Neuronal stem cell (in vitro differentiated cells): Measurements from ENCODE around the gene REST.
"Not testable (repeated sequence)": the region's sequence is repeated elsewhere in the genome, so short reads cannot be mapped to it uniquely, and the experiment has no call there.

Experiments
- DNase-seq: peaks from one replicate; pipeline ENCODE4 v3.0.0-alpha.2; 2013; ENCODE audit warnings: low spot score
- H2AFZ ChIP-seq: one replicate; pipeline ENCODE4 v1.6.1; 2013; ENCODE audit warnings: mild to moderate bottlenecking, low read length, inconsistent platforms
- H2AK5ac ChIP-seq: 2 replicates; pipeline ENCODE4 v1.6.1; 2013; ENCODE audit warnings: low read depth, mild to moderate bottlenecking, inconsistent platforms, low read length, moderate library complexity, mixed read lengths
- H2BK120ac ChIP-seq: 2 replicates; pipeline ENCODE4 v1.6.1; 2013; ENCODE audit warnings: low read depth, mild to moderate bottlenecking, inconsistent platforms, low read length, moderate library complexity, mixed read lengths
- H2BK12ac ChIP-seq: one replicate; pipeline ENCODE4 v1.6.1; 2013; ENCODE audit warnings: low read length, inconsistent platforms
- H2BK15ac ChIP-seq: 2 replicates; pipeline ENCODE4 v1.6.1; 2013; ENCODE audit warnings: mild to moderate bottlenecking, low read length, inconsistent platforms, mixed read lengths
- H2BK5ac ChIP-seq: one replicate; pipeline ENCODE4 v1.6.1; 2013; ENCODE audit warnings: inconsistent platforms, mild to moderate bottlenecking, low read length, moderate library complexity
- H3K14ac ChIP-seq: one replicate; pipeline ENCODE4 v1.6.1; 2013; ENCODE audit warnings: low read length, inconsistent platforms
- H3K18ac ChIP-seq: 2 replicates; pipeline ENCODE4 v1.6.1; 2013; ENCODE audit warnings: low read length, inconsistent platforms
- H3K23ac ChIP-seq: 2 replicates; pipeline ENCODE4 v1.6.1; 2013; ENCODE audit warnings: low read depth, mild to moderate bottlenecking, mixed read lengths, low read length, inconsistent platforms; ENCODE audit not compliant: poor library complexity
- H3K27ac ChIP-seq: replicated peaks from 3 replicates; pipeline ENCODE4 v1.5.1; 2013; ENCODE audit warnings: low read length, inconsistent platforms
- H3K27me3 ChIP-seq, 3 experiments: 2 replicates each; pipeline ENCODE4 v1.6.1; 2013; ENCODE audit warnings: low read length in 3 of 3, mild to moderate bottlenecking in 2 of 3, inconsistent platforms in 1 of 3, low read depth in 1 of 3, mixed read lengths in 1 of 3, moderate library complexity in 1 of 3; ENCODE audit not compliant: control insufficient read depth in 3 of 3, insufficient read depth in 3 of 3
- H3K36me3 ChIP-seq, 2 donors: replicated peaks in 1 of 2; 2 replicates each; pipeline ENCODE4 v1.6.1; 2013; ENCODE audit warnings: low read length in 2 of 2; ENCODE audit not compliant: control insufficient read depth in 2 of 2, insufficient read depth in 2 of 2
- H3K4ac ChIP-seq: 2 replicates; pipeline ENCODE4 v1.6.1; 2013; ENCODE audit warnings: inconsistent platforms, mild to moderate bottlenecking, low read length, moderate library complexity
- H3K4me1 ChIP-seq, 2 donors: 1 replicate in 1 of 2; 2 replicates in 1 of 2; pipeline ENCODE4 v1.6.1; 2013; ENCODE audit warnings: low read length in 2 of 2, low read depth in 1 of 2; ENCODE audit not compliant: control insufficient read depth in 2 of 2, insufficient read depth in 1 of 2
- H3K4me2 ChIP-seq: one replicate; pipeline ENCODE4 v1.6.1; 2013; ENCODE audit warnings: mild to moderate bottlenecking, low read length, inconsistent platforms; ENCODE audit not compliant: insufficient read depth, poor library complexity, severe bottlenecking
- H3K4me3 ChIP-seq, 2 donors: 2 replicates each; pipeline ENCODE4 v1.5.1; 2013; ENCODE audit warnings: low read length in 2 of 2, mild to moderate bottlenecking in 2 of 2, inconsistent platforms in 1 of 2, moderate library complexity in 1 of 2
- H3K79me1 ChIP-seq: one replicate; pipeline ENCODE4 v1.6.1; 2013; ENCODE audit warnings: low read depth, mild to moderate bottlenecking, inconsistent platforms, low read length, moderate library complexity
- H3K9ac ChIP-seq: one replicate; pipeline ENCODE4 v1.6.1; 2013; ENCODE audit warnings: mild to moderate bottlenecking, low read depth, low read length, inconsistent platforms; ENCODE audit not compliant: poor library complexity
- H3K9me3 ChIP-seq, 2 donors: replicated peaks in 1 of 2; 2 replicates each; pipeline versions ENCODE3 to v1.6.1; 2013; ENCODE audit warnings: low read length in 2 of 2, mild to moderate bottlenecking in 2 of 2, inconsistent platforms in 1 of 2, low read depth in 1 of 2, mixed read lengths in 1 of 2, moderate library complexity in 1 of 2; ENCODE audit not compliant: control insufficient read depth in 2 of 2, insufficient read depth in 1 of 2
- H4K8ac ChIP-seq: one replicate; pipeline ENCODE4 v1.6.1; 2013; ENCODE audit warnings: low read depth, mild to moderate bottlenecking, inconsistent platforms, low read length, moderate library complexity
- H4K91ac ChIP-seq: one replicate; pipeline ENCODE4 v1.6.1; 2013; ENCODE audit warnings: low read length, low read depth, mild to moderate bottlenecking, inconsistent platforms; ENCODE audit not compliant: poor library complexity
- WGBS, 2 donors: extraction: QIAGEN DNeasy Blood & Tissue Kit; methylation state at CpG; one replicate each; pipeline ENCODE4 v1.1.7; 2013; ENCODE audit warnings: missing lambda C conversion rate in 2 of 2, mixed read lengths in 1 of 2; ENCODE audit not compliant: insufficient read length in 2 of 2, insufficient replicate concordance in 1 of 2; ENCODE audit errors: extremely low coverage in 2 of 2; 5-methylcytosine and 5-hydroxymethylcytosine counted together

REST gene

DNA sequence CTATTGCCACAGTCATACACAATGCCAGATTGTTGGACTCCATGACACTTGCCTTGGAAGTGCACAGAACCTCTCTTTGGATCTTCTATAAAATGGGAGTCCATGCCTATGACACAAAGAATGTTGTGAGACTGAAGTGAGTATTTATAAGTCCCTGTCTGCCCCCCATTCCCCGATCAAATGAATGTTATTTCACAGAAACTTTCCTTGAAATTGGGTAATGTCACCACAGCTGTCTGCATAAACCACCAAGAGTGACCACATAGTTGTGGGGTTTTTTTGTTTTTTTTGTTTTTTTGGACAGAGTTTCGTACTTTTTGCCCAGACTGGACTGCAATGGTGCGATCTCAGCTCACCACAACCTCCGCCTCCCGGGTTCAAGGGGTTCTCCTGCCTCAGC is 27.1 kb upstream of the REST start:
- no peak overlapping the region for H2BK12ac ChIP-seq
- WGBS, 2 donors = no CpG with 5 or more reads among the region's 5 CpGs
- H3K27ac ChIP-seq = no peak overlapping the region
- no peak overlapping the region for H3K14ac ChIP-seq
- H3K4me3 ChIP-seq = no peak overlapping the region
- H3K79me1 ChIP-seq = no peaks in the 10 kb centered on the region
- H3K27me3 ChIP-seq = no peaks in the 10 kb centered on the region
- no peak overlapping the region for H2BK5ac ChIP-seq
- H2BK15ac ChIP-seq = no peak overlapping the region
- H3K4me2 ChIP-seq = no peak overlapping the region
- H2AFZ ChIP-seq = no peak overlapping the region
- peaks cover 0 to 4% of the 10 kb centered on the region in 2 donors for H3K4me1 ChIP-seq
- H3K18ac ChIP-seq = no peak overlapping the region
- no peak for DNase-seq
- no peaks in the 10 kb centered on the region for H3K9me3 ChIP-seq
- H4K91ac ChIP-seq = no peak overlapping the region
- H3K23ac ChIP-seq = no peak overlapping the region
- H3K36me3 ChIP-seq = no peaks in the 10 kb centered on the region
- no peak overlapping the region for H2AK5ac ChIP-seq
- H2BK120ac ChIP-seq = no peak overlapping the region
- H3K4ac ChIP-seq = no peak overlapping the region
- no peak overlapping the region for H3K9ac ChIP-seq
- H4K8ac ChIP-seq = no peak overlapping the region

DNA sequence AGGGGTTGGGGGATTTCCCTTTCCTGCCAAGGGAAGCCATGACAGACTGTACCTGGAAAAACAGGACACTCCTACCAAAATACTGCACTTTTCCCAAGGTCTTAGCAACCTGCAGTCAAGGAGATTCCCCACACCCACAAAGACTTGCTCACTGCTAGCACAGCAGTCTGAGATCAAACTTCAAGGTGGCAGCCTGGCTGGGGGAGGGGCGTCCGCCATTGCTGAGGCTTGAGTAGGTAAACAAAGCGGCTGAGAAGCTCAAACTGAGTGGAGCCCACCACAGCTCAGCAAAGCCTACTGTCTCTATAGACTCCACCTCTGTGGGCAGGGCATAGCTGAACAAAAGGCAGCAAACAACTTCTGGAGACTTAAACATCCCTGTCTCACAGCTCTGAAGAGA is 23.2 kb upstream of the REST start:
- not testable (repeated sequence) for H4K8ac ChIP-seq, H3K9ac ChIP-seq, H3K9me3 ChIP-seq, H3K4me3 ChIP-seq, H3K27ac ChIP-seq, H3K79me1 ChIP-seq, H2BK15ac ChIP-seq, H2BK120ac ChIP-seq, H2BK12ac ChIP-seq, H3K23ac ChIP-seq, H3K4ac ChIP-seq, H3K36me3 ChIP-seq, H2AK5ac ChIP-seq, DNase-seq, H3K4me2 ChIP-seq, H3K14ac ChIP-seq, H4K91ac ChIP-seq, H3K27me3 ChIP-seq, H3K4me1 ChIP-seq, H3K18ac ChIP-seq, H2BK5ac ChIP-seq
- no CpG with 5 or more reads among the region's 3 CpGs for WGBS, 2 donors
- peak overlapping the region; percentile 77 for H2AFZ ChIP-seq

DNA sequence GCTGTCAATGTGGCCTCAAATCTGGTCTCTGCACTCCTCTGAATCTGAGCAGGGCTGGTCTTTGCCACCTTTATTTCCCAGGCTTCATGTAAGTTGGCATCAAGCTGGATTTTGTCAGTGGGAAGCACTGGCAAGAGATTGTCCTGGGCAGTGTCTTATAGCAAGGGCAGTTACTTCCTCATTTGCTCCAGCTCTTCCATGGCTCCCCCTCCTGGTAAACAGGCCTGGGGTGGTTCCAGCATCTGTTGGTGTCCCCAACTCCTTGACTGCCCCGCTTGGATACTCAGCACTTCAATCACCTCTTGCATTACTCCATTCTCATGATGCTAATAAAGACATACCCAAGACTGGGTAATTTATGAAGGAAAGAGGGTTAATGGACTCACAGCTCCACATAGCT is 15.0 kb upstream of the REST start:
- no peak overlapping the region for H3K14ac ChIP-seq
- WGBS, 2 donors = no CpG with 5 or more reads among the region's 1 CpG
- no peak overlapping the region for H3K18ac ChIP-seq
- H3K9me3 ChIP-seq = no peaks in the 10 kb centered on the region
- no peak for DNase-seq
- no peak overlapping the region for H3K4me3 ChIP-seq
- no peak overlapping the region for H2BK5ac ChIP-seq
- H3K36me3 ChIP-seq = no peaks in the 10 kb centered on the region
- H3K79me1 ChIP-seq = no peaks in the 10 kb centered on the region
- no peak overlapping the region for H2BK15ac ChIP-seq
- no peak overlapping the region for H4K8ac ChIP-seq
- H3K9ac ChIP-seq = no peak overlapping the region
- H4K91ac ChIP-seq = no peak overlapping the region
- H2BK12ac ChIP-seq = no peak overlapping the region
- no peak overlapping the region for H3K4ac ChIP-seq
- no peak overlapping the region for H2AK5ac ChIP-seq
- H3K27ac ChIP-seq = no peak overlapping the region
- no peak overlapping the region for H3K4me2 ChIP-seq
- no peak overlapping the region for H3K23ac ChIP-seq
- no peaks in the 10 kb centered on the region for H3K27me3 ChIP-seq
- H2BK120ac ChIP-seq = no peak overlapping the region
- H2AFZ ChIP-seq = no peak overlapping the region
- H3K4me1 ChIP-seq = no peaks in the 10 kb centered on the region

GRCh38 chr4:56897842-56898241 is 9.9 kb upstream of the REST start:
- not testable (repeated sequence) for H2AFZ ChIP-seq, H3K23ac ChIP-seq, H2AK5ac ChIP-seq, H2BK5ac ChIP-seq, H3K4me3 ChIP-seq, H3K9me3 ChIP-seq, DNase-seq, H3K79me1 ChIP-seq, H2BK15ac ChIP-seq, H2BK12ac ChIP-seq, H3K4me1 ChIP-seq, H3K27ac ChIP-seq, H3K18ac ChIP-seq, H3K27me3 ChIP-seq, H3K4ac ChIP-seq, H4K8ac ChIP-seq, H3K9ac ChIP-seq, H4K91ac ChIP-seq, H3K14ac ChIP-seq, H2BK120ac ChIP-seq, H3K36me3 ChIP-seq, H3K4me2 ChIP-seq
- no CpG with 5 or more reads among the region's 17 CpGs for whole genome bisulfite sequencing, 2 donors
